Erythroblast (primary cell): ENCODE results near the gene ABHD6.
"Not testable (repeated sequence)": the region's sequence is repeated elsewhere in the genome, so short reads cannot be mapped to it uniquely, and the experiment has no call there.

Experiments used
- DNase-seq, 2 experiments: peaks; one replicate each; lab custom pipeline; 2025; lab: John Stamatoyannopoulos, UW
- GATA1 ChIP-seq: IDR thresholded peaks from 2 replicates; pipeline ENCODE4 v1.6.1; 2011; ENCODE audit warnings: low read depth, mild to moderate bottlenecking, control low read depth, low read length, moderate library complexity
- POLR2A ChIP-seq: IDR thresholded peaks from 2 replicates; pipeline ENCODE4 v1.6.1; 2011; ENCODE audit warnings: mild to moderate bottlenecking, low read length

The ABHD6 gene

DNA sequence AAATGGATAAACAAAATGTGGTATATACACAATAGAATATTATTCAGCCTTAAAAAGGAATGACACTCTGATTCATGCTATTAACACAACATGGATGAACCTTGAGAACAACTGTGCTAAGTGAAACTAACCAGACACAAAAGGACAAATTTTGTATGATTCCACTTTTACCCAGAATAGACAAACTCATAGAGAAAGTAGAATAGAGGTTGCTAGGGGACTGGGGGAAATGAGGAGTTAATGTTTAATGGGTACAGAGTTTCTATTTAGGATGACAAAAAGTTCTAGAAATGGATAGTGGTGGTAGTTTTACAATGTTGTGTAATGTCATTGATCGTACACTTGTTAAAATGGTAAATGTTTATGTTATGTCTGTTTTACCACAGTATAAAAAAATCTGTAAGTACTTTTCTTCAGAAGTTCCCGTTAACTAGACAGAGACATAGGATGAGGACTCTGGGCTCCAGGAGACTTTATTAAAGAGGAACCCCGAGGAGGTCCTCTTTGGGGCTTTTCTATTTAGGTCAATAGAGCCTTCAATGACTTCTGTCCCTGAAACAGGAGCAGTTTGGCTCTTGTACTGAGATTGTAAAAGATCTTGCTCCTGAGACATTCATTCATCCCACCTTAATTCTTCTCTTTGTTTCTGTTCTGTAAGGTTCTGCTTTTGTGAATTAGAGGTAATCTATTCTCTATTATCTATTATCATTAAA is 24.5 kb downstream of the ABHD6 start:
- TF ChIP-seq POLR2A (no peak), GATA1 (no peak)
- no peak for DNase-seq

DNA sequence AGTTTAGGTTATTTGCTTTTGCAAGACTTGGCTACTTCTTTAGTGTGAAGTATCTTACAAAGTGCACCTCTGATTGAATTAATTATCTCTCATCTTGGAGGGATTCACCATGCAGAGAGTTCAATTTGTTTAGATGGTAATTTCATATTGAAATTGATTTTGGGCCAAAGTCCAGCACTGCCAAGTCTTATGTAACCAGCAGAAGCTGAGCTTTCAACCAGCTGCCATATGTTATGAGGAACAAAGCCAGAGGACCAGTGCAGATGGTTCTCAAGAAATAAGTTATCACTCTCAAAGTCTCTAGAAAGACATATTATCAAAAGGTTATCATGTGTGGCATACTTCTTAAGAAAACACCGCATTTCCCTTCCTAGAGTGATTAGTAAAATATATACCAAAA is 29.0 kb downstream of the ABHD6 start:
- TF ChIP-seq POLR2A: no peak
- DNase-seq: no peak

DNA sequence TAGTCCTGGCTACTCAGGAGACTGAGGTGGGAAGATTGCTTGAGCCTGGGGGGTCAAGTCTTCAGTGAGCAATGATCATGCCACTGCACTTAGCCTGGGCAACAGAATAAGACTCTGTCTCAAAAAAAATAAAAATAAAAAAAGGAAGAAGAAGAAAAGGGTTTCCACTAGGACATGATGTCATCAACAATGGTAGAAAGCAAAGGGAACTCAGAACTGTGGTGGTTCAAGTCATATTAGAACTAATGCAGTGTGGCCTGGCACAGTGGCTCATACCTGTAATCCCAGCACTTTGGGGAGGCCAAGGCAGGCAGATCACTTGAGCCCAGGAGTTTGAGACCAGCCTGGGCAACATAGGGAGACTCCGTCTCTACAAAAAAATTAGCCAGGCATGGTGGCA is 30.0 kb downstream of the ABHD6 start:
- DNase-seq: not testable (repeated sequence)

DNA sequence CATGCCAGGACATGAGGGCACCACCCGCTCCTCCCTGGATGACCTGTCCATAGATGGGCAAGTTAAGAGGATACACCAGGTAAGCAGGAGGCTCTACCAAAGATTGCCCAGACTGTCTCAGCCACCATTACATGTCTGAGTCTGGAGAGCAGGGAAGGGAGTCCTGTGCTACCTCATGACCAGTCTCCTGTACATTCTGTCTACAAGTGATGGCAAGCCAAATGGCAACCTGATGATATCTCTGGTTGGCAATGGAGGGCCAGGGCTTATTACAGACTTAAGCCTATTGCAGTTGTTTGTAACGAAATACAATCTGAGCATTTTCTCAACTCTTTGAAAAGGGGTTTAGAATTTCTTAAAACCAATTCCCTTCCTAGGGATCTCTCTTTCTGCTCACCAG is 31.8 kb downstream of the ABHD6 start:
- no peak for DNase-seq

DNA sequence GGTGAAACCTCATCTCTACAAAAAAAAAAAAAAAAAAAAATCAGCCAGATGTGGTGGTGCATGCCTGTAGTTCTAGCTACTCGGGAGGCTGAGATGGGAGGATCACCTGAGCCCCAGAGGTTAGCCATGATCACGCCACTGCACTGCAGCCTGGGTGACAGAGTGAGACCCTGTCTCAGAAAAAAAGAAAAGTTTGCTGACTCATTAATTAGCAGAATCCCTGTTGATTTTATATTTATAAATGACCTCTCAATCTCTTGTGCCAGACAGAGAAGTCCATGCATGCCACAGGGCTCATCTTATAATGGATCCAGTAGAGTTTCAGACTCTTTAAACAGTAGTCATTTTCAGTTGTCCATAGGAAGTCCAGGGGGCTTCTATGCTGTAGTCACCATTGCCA is 32.9 kb downstream of the ABHD6 start:
- TF ChIP-seq GATA1: no peak
- TF ChIP-seq POLR2A: no peak
- no peak for DNase-seq

More for the DNA sequence above, 31.8 kb downstream of the ABHD6 start:
- TF ChIP-seq POLR2A: no peak
- TF ChIP-seq GATA1: no peak

DNA sequence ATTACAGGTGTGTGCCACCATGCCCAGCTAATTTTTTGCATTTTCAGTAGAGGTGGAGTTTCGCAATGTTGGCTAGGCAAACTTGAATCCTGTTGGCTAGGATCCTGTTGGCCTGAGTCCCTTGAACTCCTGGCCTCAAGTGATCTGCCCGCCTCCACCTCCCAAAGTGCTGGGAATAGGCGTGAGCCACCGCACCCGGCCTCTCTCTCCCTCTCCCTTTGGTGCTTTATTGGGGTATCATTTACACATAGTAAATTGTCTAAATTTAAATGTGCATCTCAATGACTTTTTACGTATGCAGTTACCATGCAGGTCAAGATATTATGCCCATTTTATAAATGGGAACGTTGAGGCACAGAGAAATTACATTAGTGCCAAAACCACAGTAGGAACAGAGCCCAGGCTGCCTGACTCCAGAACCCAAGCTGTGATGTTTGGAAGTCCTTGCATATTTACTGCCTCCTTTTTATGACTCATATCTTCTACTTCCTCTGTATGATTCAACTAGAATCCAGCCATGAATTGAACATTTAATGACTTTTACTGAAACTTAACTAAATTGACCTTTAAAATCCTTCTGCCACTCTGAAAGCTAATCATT is 34.4 kb downstream of the ABHD6 start:
- TF ChIP-seq GATA1 (no peak), POLR2A (no peak)
- DNase-seq: no peak

DNA sequence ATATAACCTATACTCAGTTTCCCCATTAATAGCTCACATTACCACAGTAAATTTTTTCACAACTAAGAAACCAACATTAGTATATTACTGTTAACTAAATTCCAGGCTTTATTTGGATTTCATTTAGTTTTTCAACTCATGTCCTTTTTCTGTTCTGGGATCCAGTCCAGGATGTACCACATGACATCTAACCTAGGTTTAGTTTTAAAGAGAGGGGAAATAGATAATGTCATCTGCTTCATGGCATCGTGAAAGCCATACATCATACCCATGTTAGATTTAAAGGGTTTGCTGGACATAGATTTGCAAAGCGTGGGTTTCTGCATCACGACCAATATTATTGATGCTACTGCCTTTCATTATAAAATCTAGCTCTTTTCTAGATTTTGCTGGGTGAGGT is 35.3 kb downstream of the ABHD6 start:
- no peak for DNase-seq
- TF ChIP-seq GATA1 (no peak), POLR2A (no peak)

DNA sequence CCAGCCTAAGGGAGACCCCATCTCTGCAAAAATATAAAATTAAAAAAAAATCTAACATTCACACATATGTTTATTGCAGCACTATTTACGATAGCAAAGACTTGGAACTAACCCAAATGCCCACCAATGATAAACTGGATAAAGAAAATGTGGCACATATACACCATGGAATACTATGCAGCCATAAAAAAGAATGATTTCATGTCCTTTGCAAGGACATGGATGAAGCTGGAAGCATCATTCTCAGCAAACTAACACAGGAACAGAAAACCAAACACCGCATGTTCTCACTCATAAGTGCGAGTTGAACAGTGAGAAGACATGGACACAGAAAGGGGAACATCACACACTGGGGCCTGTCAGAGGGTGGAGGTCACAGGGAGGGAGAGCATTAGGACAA is 35.8 kb downstream of the ABHD6 start:
- DNase-seq: not testable (repeated sequence)

DNA sequence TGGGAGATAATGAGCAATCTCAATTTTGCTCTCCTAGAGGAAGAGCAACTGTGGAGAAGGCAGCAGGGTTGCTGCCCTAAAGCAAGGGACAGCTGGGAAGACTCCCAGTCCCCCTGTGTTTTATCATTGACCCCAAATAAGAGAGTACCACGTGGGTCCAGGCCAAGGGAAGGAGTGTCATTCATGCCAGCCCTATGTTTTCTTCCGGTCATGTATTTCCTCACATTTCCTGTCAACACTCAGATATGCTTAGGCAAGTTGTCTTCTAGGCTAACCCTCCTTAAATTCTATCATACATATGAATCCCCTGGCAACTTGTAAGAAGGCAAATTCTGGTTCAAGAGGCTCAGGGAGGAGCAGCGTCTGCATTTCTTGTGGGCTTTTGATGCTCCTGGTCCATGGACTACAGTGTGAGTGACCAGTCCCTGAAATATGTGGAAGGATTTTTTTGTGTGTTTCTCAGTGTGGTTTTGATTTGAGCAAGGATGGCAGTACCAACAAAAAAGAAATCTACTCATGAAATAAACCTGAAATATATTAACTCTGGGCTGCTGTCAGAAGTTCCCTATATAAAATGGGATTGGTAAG is 36.5 kb downstream of the ABHD6 start:
- DNase-seq: no peak
- TF ChIP-seq GATA1: no peak
- no peak for TF ChIP-seq POLR2A

DNA sequence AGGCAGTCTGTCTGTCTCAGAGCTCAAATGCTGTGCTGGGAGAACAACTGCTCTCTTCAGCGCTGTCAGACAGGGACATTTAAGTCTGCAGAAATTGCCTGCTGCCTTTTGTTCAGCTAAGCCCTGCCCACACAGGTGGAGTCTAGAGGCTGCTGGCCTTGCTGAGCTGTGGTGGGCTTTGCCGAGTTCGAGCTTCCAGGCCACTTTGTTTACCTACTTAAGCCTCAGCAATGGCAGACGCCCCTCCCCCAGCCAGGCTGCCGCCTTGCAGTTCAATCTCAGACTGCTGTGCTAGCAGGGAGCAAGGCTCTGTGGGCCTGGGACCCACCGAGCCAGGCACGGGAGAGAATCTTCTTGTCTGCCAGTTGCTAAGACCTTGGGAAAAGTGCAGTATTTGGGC is 43.5 kb downstream of the ABHD6 start:
- no peak for DNase-seq
- TF ChIP-seq GATA1: no peak
- no peak for TF ChIP-seq POLR2A

DNA sequence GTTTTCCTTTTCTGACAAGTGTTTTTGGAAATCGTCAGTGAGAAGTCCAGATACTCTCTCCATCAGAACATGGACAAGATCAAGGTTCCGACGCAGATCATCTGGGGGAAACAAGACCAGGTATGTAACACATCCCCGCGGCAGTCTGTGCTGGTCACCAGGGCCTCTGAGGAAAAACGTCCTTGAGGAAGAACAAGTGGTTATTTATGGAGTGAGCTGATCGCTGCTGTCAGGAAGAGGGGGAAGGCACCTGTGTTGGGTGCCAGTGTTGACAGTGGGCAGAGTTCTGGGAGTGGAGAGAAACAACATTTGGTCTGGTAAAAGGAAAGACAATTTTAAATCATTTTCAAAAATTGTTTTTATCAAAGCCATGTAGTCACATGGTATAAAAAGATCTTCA is 47.7 kb downstream of the ABHD6 start:
- no peak for DNase-seq

DNA sequence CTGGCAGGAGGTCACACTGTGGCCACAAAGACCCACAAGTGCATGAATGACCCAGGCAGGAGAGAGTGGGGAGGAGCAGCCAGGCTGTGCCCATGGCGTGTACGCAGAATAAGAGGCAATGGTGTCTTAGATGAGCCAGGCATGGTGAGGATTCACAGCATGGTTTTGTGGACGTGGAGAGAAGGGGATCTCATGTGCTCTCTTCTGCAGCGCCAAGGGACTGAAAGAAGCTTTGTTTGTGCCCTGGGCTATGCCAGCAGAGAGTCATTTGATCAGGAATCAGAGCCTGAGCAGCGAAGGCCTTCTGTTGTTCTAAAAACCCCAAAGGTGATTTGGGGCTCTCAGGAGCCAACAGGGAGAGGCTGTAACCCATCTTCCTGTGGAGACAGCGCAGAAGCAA is 49.8 kb downstream of the ABHD6 start:
- no peak for DNase-seq
- no peak for TF ChIP-seq POLR2A

More for the DNA sequence above, 47.7 kb downstream of the ABHD6 start:
- TF ChIP-seq GATA1 (no peak), POLR2A (no peak)

DNA sequence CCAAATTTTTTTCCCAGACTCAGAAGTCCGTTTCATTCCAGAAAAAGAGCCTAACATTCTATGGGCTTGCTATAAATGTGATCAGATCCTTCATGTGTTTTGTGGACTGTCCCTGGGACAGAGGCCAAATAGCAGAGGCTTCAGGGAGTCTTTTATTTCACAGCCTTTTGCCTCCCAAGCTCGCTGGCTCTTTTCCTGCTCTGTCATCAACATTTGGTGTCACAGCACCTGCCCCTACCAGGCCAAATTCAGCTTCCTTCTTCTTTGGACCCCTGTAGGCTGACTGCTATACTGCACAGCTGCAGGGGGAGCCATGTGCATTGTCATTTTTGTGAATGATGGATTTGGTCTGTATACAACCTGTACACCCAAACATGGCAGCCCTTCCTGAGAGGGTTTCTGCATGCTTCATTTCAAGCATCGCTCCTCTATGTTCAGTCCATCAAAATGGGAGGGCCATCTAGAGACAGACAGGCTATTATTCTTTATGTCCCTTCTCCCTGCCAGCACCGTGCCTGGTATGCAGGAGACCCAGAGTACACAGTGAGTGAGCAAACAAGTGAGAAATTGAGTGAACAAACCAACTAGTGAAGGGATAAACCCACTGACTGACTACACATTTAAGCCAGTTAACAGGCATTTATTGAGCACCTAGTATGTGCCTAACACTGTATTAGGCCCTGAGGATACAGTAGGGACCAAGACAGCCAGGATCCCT is 50.6 kb downstream of the ABHD6 start:
- TF ChIP-seq GATA1 (no peak), POLR2A (no peak)
- no peak for DNase-seq

DNA sequence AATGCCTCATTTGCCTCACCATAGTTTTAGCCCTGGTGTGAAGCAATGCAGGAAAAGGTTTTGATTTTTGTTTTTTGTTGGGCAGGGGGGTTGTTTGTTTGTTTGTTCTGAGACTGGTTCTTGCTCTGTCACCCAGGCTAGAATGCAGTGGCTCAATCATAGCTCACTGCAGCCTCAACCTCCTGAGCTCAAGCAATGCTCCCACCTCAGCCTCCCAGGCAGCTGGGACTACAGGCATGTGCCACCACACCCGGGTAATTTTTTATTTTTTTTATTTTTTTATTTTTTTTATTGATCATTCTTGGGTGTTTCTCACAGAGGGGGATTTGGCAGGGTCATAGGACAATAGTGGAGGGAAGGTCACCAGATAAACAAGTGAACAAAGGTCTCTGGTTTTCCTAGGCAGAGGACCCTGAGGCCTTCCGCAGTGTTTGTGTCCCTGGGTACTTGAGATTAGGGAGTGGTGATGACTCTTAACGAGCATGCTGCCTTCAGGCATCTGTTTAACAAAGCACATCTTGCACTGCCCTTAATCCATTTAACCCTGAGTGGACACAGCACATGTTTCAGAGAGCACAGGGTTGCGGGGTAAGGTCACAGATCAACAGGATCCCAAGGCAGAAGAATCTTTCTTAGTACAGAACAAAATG is 51.5 kb downstream of the ABHD6 start:
- not testable (repeated sequence) for DNase-seq

DNA sequence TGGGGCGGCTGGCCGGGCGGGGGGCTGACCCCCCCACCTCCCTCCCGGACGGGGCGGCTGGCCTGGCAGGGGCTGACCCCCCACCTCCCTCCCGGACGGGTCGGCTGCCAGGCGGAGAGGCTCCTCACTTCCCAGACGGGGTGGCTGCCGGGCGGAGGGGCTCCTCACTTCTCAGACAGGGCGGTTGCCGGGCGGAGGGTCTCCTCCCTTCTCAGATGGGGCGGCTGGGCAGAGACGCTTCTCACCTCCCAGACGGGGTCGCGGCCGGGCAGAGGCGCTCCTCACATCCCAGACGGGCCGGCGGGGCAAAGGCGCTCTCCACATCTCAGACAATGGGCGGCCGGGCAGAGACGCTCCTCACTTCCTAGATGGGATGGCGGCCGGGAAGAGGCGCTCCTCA is 52.9 kb downstream of the ABHD6 start:
- DNase-seq: not testable (repeated sequence)
